IMR-90 (cell line): ENCODE measurements around the gene COL5A1. TPM values are rescaled to one million over a fixed set of nuclear protein-coding genes. Genes with fewer than 3 reads are reported as not detected.

Source experiments
- ATAC-seq: fragments of 200-7000 bp; cut with Tn5 transposase; 2 replicates; pipeline ENCODE4 v1.9.1; 2020; ENCODE audit warnings: low read depth, mild to moderate bottlenecking, moderate library complexity
- BruUV-seq: library from RNA; stranded (reverse); fragments of 400-500 nt; replicated peaks from 2 replicates; lab custom pipeline; 2021; lab: Mats Ljungman, UMichigan
- CTCF ChIA-PET: fragments of 300-600 bp; formaldehyde crosslinking; extraction: SDS; loops from one replicate; lab custom pipeline; 2021; ENCODE audit warnings: antibody characterized with exemption; lab: Yijun Ruan, JAX
- POLR2A ChIA-PET: fragments of 300-600 bp; sonication (Branson Sonifier 250); formaldehyde crosslinking; loops from one replicate; lab custom pipeline; 2022; ENCODE audit warnings: antibody characterized with exemption; ENCODE audit not compliant: unreplicated experiment; lab: Charles Lee
- DNase-seq: peaks from one replicate; pipeline ENCODE4 v3.0.0; 2013
- H2AFZ ChIP-seq: replicated peaks from 2 replicates; pipeline ENCODE3; 2013; ENCODE audit warnings: low read length, mild to moderate bottlenecking; ENCODE audit not compliant: poor library complexity
- H2AK5ac ChIP-seq: 2 replicates; pipeline ENCODE4 v1.6.1; 2013; ENCODE audit warnings: low read depth, low read length, inconsistent platforms
- H2AK9ac ChIP-seq: replicated peaks from 2 replicates; pipeline ENCODE3; 2013; ENCODE audit warnings: mild to moderate bottlenecking, low read depth, low read length, moderate library complexity; ENCODE audit not compliant: poor library complexity
- H2BK120ac ChIP-seq: 2 replicates; pipeline ENCODE4 v1.6.1; 2013; ENCODE audit warnings: low read depth, low read length, inconsistent platforms
- H2BK15ac ChIP-seq: 3 replicates; pipeline ENCODE4 v1.6.1; 2013; ENCODE audit warnings: low read depth, low read length, inconsistent platforms
- H2BK20ac ChIP-seq: 2 replicates; pipeline ENCODE4 v1.6.1; 2013; ENCODE audit warnings: low read depth, mild to moderate bottlenecking, inconsistent platforms, low read length, moderate library complexity
- H2BK5ac ChIP-seq: 2 replicates; pipeline ENCODE4 v1.6.1; 2013; ENCODE audit warnings: mild to moderate bottlenecking, low read depth, low read length, inconsistent platforms; ENCODE audit not compliant: poor library complexity, severe bottlenecking
- H3K14ac ChIP-seq: replicated peaks from 2 replicates; pipeline ENCODE4 v1.6.1; 2013; ENCODE audit warnings: low read depth, low read length, inconsistent platforms
- H3K18ac ChIP-seq: 2 replicates; pipeline ENCODE4 v1.6.1; 2013; ENCODE audit warnings: low read depth, low read length, control low read depth
- H3K23ac ChIP-seq: 2 replicates; pipeline ENCODE4 v1.6.1; 2013; ENCODE audit warnings: low read depth, low read length, inconsistent platforms
- H3K27ac ChIP-seq: 2 replicates; pipeline ENCODE4 v1.5.1; 2013; ENCODE audit warnings: mild to moderate bottlenecking, control low read depth, low read length; ENCODE audit not compliant: insufficient read depth
- H3K27me3 ChIP-seq: 2 replicates; pipeline ENCODE4 v1.6.1; 2013; ENCODE audit warnings: low read length; ENCODE audit not compliant: control insufficient read depth, insufficient read depth
- H3K36me3 ChIP-seq: 2 replicates; pipeline ENCODE4 v1.6.1; 2013; ENCODE audit warnings: low read length, mixed read lengths; ENCODE audit not compliant: control insufficient read depth, insufficient read depth
- H3K4ac ChIP-seq: 2 replicates; pipeline ENCODE4 v1.6.1; 2013; ENCODE audit warnings: low read depth, low read length, inconsistent platforms
- H3K4me1 ChIP-seq: 2 replicates; pipeline ENCODE4 v1.6.1; 2013; ENCODE audit warnings: low read length, mixed read lengths; ENCODE audit not compliant: control insufficient read depth, insufficient read depth
- H3K4me2 ChIP-seq: 2 replicates; pipeline ENCODE4 v1.6.1; 2013; ENCODE audit warnings: low read depth, mild to moderate bottlenecking, control low read depth, low read length, moderate library complexity
- H3K4me3 ChIP-seq: 2 replicates; pipeline ENCODE4 v1.5.1; 2013; ENCODE audit warnings: low read depth, mild to moderate bottlenecking, control low read depth, low read length, moderate library complexity; ENCODE audit not compliant: insufficient read depth
- H3K56ac ChIP-seq: 2 replicates; pipeline ENCODE4 v1.6.1; 2013; ENCODE audit warnings: low read length, inconsistent platforms; ENCODE audit not compliant: insufficient read depth; ENCODE audit errors: extremely low read depth
- H3K79me1 ChIP-seq, 2 experiments: 2 replicates each; pipeline ENCODE4 v1.6.1; 2013; ENCODE audit warnings: low read length in 2 of 2, inconsistent platforms in 1 of 2, low read depth in 1 of 2
- H3K9ac ChIP-seq: 2 replicates; pipeline ENCODE4 v1.6.1; 2013; ENCODE audit warnings: low read depth, low read length, control low read depth
- H3K9me1 ChIP-seq: 2 replicates; pipeline ENCODE4 v1.6.1; 2013; ENCODE audit warnings: low read length, inconsistent platforms; ENCODE audit not compliant: insufficient read depth
- H3K9me3 ChIP-seq: 2 replicates; pipeline ENCODE4 v1.6.1; 2013; ENCODE audit warnings: low read length; ENCODE audit not compliant: control insufficient read depth, insufficient read depth
- H4K20me1 ChIP-seq: 2 replicates; pipeline ENCODE4 v1.6.1; 2013; ENCODE audit warnings: low read length, inconsistent platforms; ENCODE audit not compliant: insufficient read depth
- H4K5ac ChIP-seq: 2 replicates; pipeline ENCODE4 v1.6.1; 2013; ENCODE audit warnings: mild to moderate bottlenecking, low read depth, low read length, control low read depth
- H4K8ac ChIP-seq, 2 experiments: 2 replicates each; pipeline ENCODE4 v1.6.1; 2013; ENCODE audit warnings: low read depth in 2 of 2, low read length in 2 of 2, control low read depth in 1 of 2, inconsistent platforms in 1 of 2
- H4K91ac ChIP-seq: 2 replicates; pipeline ENCODE4 v1.6.1; 2013; ENCODE audit warnings: low read depth, low read length, inconsistent platforms; ENCODE audit not compliant: insufficient read depth
- BHLHE40 ChIP-seq: fragments of 150-350 bp; IDR thresholded peaks from 2 replicates; pipeline ENCODE4 v1.6.1; 2016; ENCODE audit warnings: mild to moderate bottlenecking, low read depth, low read length
- FOS ChIP-seq: fragments of 150-350 bp; IDR thresholded peaks from 2 replicates; pipeline ENCODE4 v1.6.1; 2016; ENCODE audit warnings: low read depth, low read length
- MAZ ChIP-seq: IDR thresholded peaks from 2 replicates; pipeline ENCODE4 v1.6.1; 2012; ENCODE audit warnings: low read depth, mild to moderate bottlenecking, low read length, improper control_type of control experiment, moderate library complexity, borderline replicate concordance
- RCOR1 ChIP-seq: IDR thresholded peaks from 2 replicates; pipeline ENCODE4 v1.6.1; 2012; ENCODE audit warnings: mild to moderate bottlenecking, low read length, improper control_type of control experiment; ENCODE audit not compliant: insufficient replicate concordance
- RFX5 ChIP-seq: IDR thresholded peaks from 2 replicates; pipeline ENCODE4 v1.8.0; 2012; ENCODE audit warnings: low read depth, mild to moderate bottlenecking, low read length, moderate library complexity
- WGBS, 2 experiments: methylation state at CpG; one replicate each; pipeline versions ENCODE4 v1.1.5 to v1.1.7; 2013; ENCODE audit warnings: missing lambda C conversion rate in 2 of 2; ENCODE audit not compliant: insufficient read length in 1 of 2; ENCODE audit errors: extremely low coverage in 2 of 2; 5-methylcytosine and 5-hydroxymethylcytosine counted together
- dilution Hi-C: fragments of 300-500 bp; cut with HindIII; formaldehyde crosslinking; loops from one replicate; pipeline ENCODE4 v1.14.3; 2018; ENCODE audit warnings: low sequenced_read_pairs; ENCODE audit not compliant: unreplicated experiment
- in situ Hi-C: fragments of 300-500 bp; cut with MboI; formaldehyde crosslinking; loops from 3 replicates; pipeline ENCODE4 v1.14.3; 2019; ENCODE audit warnings: low sequenced_read_pairs, inconsistent platforms, mixed read lengths
- intact Hi-C: fragments of 100-400 bp; cut with micrococcal nuclease; formaldehyde crosslinking; loops from 2 replicates; pipeline ENCODE4 v1.10.0; 2022
- polyA plus RNA-seq, 3 experiments: library from polyadenylated mRNA; depleted of rRNA; stranded (reverse); fragments of >200 nt; gene quantifications; 2 replicates each; pipeline ENCODE4 v1.2.3, GENCODE V29; 2012; ENCODE audit warnings: low replicate concordance in 1 of 3
- total RNA-seq: library from RNA; depleted of rRNA; stranded (reverse); fragments of >200 nt; gene quantifications from 2 replicates; pipeline ENCODE4 v1.2.3, GENCODE V29; 2012

Gene COL5A1
- total and polyA plus RNA-seq, 2 of the 4 experiments (the other 2 are of a cell fraction) = 19.2 to 173 TPM

DNA sequence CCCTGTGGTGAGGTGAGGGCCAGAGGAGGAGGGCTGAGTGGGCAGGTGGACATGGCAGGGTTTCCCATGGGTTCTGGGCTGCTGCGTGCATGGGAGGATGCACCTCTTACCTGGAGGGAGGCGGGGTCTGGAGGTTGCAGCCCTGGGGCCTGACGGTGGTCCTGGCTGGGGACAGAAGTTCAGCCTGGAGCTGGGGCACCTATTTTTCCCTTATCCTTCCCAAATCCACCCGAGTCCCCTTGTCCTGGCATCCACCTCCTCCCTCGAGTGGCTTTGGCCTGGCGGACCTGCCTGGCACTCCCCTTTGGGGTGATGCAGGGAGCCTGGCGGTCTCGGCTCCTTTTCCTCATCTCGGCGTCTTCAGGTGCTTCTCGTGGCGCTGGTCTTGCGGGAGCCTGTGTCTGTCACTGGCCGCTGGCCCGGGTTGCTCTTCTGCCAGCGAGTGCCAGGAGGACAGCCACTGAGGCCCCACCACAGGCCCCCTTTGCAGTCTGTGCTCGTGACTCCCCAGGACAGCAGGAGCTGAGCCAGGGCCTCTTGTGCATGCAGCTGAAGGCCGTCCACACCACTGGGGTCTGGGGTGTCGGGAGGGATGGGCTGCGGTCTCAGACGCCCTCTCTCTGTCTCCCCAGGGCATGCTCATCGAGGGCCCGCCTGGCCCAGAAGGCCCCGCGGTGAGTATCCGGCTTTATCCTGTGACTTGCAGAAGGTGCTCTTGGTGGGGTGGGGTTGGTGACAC is 96.4 kb downstream of the COL5A1 start:
- Histone ChIP-seq H3K27ac (no peak overlapping the region), H3K9me3 (no peaks in the 10 kb centered on the region), H2BK20ac (no peak overlapping the region), H3K79me1 (peaks cover 17 to 84% of the 10 kb centered on the region in 2 experiments), H3K23ac (no peak overlapping the region), H3K9ac (no peak overlapping the region), H3K4me3 (no peak overlapping the region), H4K8ac (no peak overlapping the region), H4K91ac (no peak overlapping the region), H3K4me1 (peaks cover 19% of the 10 kb centered on the region), H3K36me3 (peaks cover 84% of the 10 kb centered on the region), H2AK9ac (no peak overlapping the region), H3K4ac (no peak overlapping the region), H3K18ac (no peak overlapping the region), H2AFZ (no peak overlapping the region), H2AK5ac (no peak overlapping the region), H2BK15ac (no peak overlapping the region), H4K20me1 (peaks cover 91% of the 10 kb centered on the region), H2BK5ac (no peak overlapping the region), H3K4me2 (no peak overlapping the region), H4K5ac (no peak overlapping the region), H2BK120ac (no peak overlapping the region), H3K56ac (no peak overlapping the region), H3K9me1 (peaks cover 15% of the 10 kb centered on the region; the same call in 1 of the 2 replicates), H3K14ac (no peak overlapping the region), H3K27me3 (no peaks in the 10 kb centered on the region)
- ATAC-seq (no peak), DNase-seq (no peak)
- ChIA-PET POLR2A (no interaction called here), CTCF (interaction anchor here (1.6 kb wide), 1 partner anchor 288 kb away, joined by 4 read pairs; no protein-coding TSS in a partner anchor)
- in situ Hi-C loops (loop anchor here (5.0 kb wide), 1 partner anchor 291 kb away; no protein-coding TSS in a partner anchor), dilution Hi-C loops (no loop called here), intact Hi-C loops (loop anchor here (2.0 to 10.0 kb wide), 2 partner anchors 31 to 93 kb away; partner anchors contain the start of gene COL5A1)
- no TSS peak for BruUV-seq
- TF ChIP-seq RCOR1 (no peak), RFX5 (no peak), MAZ (no peak), FOS (no peak), BHLHE40 (no peak)
- WGBS, 2 experiments = 92% methylated on average over 16 of the region's 26 CpGs; no CpG with 5 or more reads in 1 of the 2 experiments
